CD1c-positive myeloid dendritic cell (primary cell): ENCODE measurements around the gene NKAP.
A peak's percentile ranks its signal among the peaks of the same experiment; 100 is the strongest.
"Not testable (repeated sequence)": the region's sequence is repeated elsewhere in the genome, so short reads cannot be mapped to it uniquely, and the experiment has no call there.

ENCODE experiments used
- DNase-seq: peaks from one replicate; pipeline ENCODE4 v3.0.0-alpha.2; 2016; ENCODE audit errors: extremely low spot score

NKAP gene

GRCh38 chrX:119943185-119943988 is at the start of gene NKAP:
Gene NKAP (minus strand): TSS chrX:119943751. CDS start chrX:119943605, 146 bp downstream.
- DNase-seq, result peak; percentile 89

GRCh38 chrX:119991005-119991787 is 47.6 kb upstream of the NKAP start:
- peak; percentile 53 for DNase-seq

GRCh38 chrX:119990556-119991004 is 47.0 kb upstream of the NKAP start:
- DNase-seq, result no peak

- no peak for DNase-seq
Observed at GRCh38 chrX:119989905-119990555, 46.5 kb upstream of the NKAP start.

GRCh38 chrX:119986203-119986602 is 42.7 kb upstream of the NKAP start:
- DNase-seq, result no peak

- DNase-seq, result no peak
Observed at GRCh38 chrX:119984652-119985051, 41.1 kb upstream of the NKAP start.

GRCh38 chrX:119983494-119983893 is 39.9 kb upstream of the NKAP start:
- no peak for DNase-seq

GRCh38 chrX:119982145-119982544 is 38.6 kb upstream of the NKAP start:
- DNase-seq, result no peak

GRCh38 chrX:119981286-119982070 is 37.9 kb upstream of the NKAP start:
- DNase-seq, result peak; percentile 41

GRCh38 chrX:119977172-119977571 is 33.6 kb upstream of the NKAP start:
- DNase-seq, result not testable (repeated sequence)

GRCh38 chrX:119971184-119971583 is 27.6 kb upstream of the NKAP start:
- no peak for DNase-seq

- no peak for DNase-seq
Observed at GRCh38 chrX:119970574-119970973, 27.0 kb upstream of the NKAP start.

- DNase-seq, result not testable (repeated sequence)
Observed at GRCh38 chrX:119966837-119967236, 23.3 kb upstream of the NKAP start.

- no peak for DNase-seq
Observed at GRCh38 chrX:119960625-119961024, 17.1 kb upstream of the NKAP start.

GRCh38 chrX:119955807-119956570 is 12.4 kb upstream of the NKAP start:
- DNase-seq, result not testable (repeated sequence)

GRCh38 chrX:119954374-119954773 is 10.8 kb upstream of the NKAP start:
- DNase-seq, result no peak

- no peak for DNase-seq
Observed at GRCh38 chrX:119948381-119948780, 4.8 kb upstream of the NKAP start.

GRCh38 chrX:119945481-119945880 is 1.9 kb upstream of the NKAP start:
- no peak for DNase-seq

- no peak for DNase-seq
Observed at GRCh38 chrX:119942831-119943184, 743 bp downstream of the NKAP start.

- no peak for DNase-seq
Observed at GRCh38 chrX:119942173-119942819, 1.3 kb downstream of the NKAP start.
